ENCODE data around the gene COX6A2.
"Not testable (repeated sequence)": the region's sequence is repeated elsewhere in the genome, so short reads cannot be mapped to it uniquely, and the experiment has no call there.

COX6A2 gene

DNA sequence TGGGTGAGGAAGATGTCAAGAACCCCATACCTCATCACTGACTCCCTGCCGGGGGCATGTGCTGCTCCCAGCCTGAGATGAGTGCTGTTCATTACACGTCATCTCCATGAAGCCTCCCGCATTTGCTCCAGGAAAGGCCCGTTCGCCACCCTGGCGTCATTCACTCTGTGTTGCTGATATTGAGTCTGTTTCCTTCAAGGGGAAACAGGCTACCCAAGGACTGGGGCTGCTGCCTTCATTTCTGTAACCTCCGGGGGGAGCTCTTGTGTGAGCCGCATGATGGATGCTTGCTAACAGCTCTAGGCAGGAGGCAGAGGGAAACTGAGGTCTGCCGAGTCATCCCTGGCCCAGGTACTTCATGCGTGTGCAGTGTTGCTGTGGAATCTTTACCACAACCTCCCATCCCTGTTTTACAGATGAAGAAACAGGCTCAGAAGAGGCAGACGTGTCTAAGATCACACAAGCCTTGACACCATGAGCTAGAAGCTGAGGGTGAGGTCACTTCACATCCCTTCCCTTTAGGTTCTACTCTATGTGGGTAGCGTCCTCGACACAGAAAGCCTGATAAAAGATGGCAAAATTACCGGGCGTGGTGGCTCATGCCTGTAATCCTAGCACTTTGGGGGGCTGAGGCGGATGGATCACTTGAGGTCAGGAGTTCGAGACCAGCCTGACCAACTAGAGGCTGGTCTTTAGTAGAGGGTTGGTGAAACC, 27.6 kb upstream of the COX6A2 start:
- TF ChIP-seq, protein P1, sequence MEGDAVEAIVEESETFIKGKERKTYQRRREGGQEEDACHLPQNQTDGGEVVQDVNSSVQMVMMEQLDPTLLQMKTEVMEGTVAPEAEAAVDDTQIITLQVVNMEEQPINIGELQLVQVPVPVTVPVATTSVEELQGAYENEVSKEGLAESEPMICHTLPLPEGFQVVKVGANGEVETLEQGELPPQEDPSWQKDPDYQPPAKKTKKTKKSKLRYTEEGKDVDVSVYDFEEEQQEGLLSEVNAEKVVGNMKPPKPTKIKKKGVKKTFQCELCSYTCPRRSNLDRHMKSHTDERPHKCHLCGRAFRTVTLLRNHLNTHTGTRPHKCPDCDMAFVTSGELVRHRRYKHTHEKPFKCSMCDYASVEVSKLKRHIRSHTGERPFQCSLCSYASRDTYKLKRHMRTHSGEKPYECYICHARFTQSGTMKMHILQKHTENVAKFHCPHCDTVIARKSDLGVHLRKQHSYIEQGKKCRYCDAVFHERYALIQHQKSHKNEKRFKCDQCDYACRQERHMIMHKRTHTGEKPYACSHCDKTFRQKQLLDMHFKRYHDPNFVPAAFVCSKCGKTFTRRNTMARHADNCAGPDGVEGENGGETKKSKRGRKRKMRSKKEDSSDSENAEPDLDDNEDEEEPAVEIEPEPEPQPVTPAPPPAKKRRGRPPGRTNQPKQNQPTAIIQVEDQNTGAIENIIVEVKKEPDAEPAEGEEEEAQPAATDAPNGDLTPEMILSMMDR (IDR thresholded peaks at IDR 0.05; ENCODE audit: insufficient read depth, low read depth, low read length, missing control alignments): peak; percentile 43
- no peak overlapping the region for H3K4me3 ChIP-seq (ENCODE audit: low read length)
- peak; percentile 32 for DNase-seq (ENCODE audit: low read depth)

DNA sequence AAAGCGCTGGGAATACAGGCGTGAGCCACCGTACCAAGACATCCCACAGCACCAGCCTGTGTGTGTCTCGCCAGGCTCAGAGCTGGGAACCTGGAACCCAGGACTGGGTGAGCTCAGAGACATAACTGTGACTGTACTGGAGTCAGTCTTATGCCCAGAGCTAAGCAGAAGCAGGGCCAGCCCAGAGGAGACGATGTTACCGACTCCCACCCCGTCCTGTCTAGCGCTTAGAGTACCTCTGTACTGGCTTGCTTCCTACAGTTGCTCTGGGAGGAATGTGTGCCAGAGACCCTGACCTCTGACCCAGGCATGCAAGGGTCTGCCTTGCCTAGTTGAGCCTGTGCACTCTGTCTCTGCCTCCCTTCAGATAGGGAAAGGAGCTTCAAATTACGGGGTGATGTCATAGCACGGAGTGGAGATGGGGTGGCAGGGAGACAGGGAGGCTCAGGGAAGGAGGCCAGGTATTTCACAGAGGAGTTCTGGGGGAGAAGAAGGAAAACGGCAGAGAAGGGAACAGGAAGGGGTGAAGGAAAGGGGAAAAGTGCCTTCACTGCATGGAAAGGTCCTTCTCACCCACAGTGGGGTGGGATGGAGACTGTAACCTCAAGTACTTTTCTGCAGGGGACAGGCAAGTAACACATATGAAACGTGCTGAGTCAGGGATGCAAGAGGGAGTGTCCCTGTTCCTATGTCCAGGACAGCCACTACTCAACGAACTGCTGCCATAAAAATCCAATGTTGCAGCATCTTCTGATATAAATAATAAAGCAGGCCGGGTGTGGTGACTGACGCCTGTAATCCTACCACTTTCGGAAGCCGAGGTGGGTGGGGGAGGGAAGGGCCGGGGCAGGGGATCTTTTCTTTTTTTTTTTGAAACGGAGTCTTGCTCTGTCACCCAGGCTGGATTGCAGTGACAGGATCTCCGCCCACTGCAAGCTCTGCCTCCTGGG, 25.4 kb upstream of the COX6A2 start:
- H3K4me3 ChIP-seq (ENCODE audit: low read length): peak overlapping the region; percentile 7
- TF ChIP-seq, protein P1 (IDR thresholded peaks at IDR 0.05; ENCODE audit: insufficient read depth, low read depth, low read length, missing control alignments): no peak
- peak; percentile 93 for DNase-seq (ENCODE audit: low read depth)

DNA sequence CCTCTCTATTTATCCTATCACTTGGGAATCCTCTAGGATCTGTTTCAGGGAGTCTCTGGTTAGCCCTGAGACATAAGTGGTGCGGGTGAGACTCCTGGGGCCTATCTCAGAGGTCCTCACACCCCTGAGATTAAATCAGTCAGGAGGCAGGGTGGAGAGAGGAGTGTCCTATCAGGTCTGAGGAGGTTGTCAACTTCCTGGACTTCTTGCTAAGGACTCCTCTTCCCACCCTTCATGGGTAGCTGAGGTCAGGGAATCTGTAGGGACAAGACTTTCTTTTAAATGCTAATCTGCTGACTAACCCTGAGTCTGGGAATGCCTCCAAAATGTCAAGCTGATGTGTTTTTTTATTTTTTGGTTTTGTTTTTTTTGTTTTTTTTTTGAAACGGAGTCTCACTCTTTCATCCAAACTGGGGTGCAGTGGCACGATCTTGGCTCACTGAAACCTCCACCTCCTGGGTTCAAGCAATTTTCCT, 24.5 kb upstream of the COX6A2 start:
- DNase-seq (ENCODE audit: low read depth): peak; percentile 90
- TF ChIP-seq, protein P1 (IDR thresholded peaks at IDR 0.05; ENCODE audit: insufficient read depth, low read depth, low read length, missing control alignments): no peak
- no peak overlapping the region for H3K4me3 ChIP-seq (ENCODE audit: low read length)

DNA sequence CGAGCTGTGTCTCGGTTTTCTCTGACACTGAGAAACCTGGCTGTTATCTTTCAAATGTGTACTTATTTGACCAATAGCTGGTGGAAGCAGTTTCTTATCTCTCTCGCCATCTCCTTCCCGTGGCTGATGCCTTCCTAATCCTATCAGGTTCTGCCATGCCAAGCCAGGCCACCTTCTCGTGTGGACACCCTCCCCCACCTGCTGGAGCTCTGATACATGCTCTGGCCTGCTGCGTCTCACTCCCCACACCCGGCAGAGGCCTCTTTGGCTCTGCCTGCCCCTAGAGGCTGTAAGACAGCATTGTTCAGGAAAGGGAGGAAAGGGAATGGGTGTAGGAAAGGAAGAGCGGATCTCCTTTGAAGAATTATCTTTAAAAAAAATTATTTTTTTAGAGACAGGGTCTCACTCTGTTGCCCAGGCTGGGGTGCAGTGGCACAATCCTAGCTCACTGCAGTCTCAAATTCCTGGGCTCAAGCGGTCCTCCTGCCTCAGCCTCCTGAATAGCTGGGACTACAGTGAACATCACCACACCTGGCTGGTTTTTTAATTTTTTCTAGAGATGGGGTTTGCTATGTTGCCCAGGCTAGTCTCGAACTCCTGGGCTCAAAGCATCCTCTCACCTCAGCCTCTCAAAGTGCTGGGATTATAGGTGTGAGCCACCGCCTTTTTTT, 23.7 kb upstream of the COX6A2 start:
- TF ChIP-seq, protein P1 (IDR thresholded peaks at IDR 0.05; ENCODE audit: insufficient read depth, low read depth, low read length, missing control alignments): peak; percentile 91
- DNase-seq (ENCODE audit: low read depth): peak; percentile 86
- no peak overlapping the region for H3K4me3 ChIP-seq (ENCODE audit: low read length)

DNA sequence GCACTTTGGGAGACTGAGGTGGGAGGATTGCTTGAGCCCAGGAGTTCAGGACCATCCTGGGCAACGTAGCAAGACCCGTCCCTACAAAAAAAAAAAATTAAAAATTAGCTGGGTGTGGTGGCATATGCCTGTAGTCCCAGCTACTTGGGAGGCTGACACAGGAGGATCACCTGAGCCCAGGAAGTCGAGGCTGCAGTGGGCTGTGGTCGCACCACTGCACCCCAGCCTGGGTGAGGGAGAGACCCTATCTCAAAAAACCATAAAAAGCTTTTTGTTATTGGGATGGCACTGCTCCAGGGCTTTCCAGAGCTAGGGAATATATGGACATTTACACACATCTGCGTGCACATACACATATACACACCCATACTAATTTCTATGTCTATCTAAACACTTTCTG, 23.0 kb upstream of the COX6A2 start:
- TF ChIP-seq, protein P1 (IDR thresholded peaks at IDR 0.05; ENCODE audit: insufficient read depth, low read depth, low read length, missing control alignments): no peak
- no peak for DNase-seq (ENCODE audit: low read depth)
- H3K4me3 ChIP-seq (ENCODE audit: low read length): no peak overlapping the region

DNA sequence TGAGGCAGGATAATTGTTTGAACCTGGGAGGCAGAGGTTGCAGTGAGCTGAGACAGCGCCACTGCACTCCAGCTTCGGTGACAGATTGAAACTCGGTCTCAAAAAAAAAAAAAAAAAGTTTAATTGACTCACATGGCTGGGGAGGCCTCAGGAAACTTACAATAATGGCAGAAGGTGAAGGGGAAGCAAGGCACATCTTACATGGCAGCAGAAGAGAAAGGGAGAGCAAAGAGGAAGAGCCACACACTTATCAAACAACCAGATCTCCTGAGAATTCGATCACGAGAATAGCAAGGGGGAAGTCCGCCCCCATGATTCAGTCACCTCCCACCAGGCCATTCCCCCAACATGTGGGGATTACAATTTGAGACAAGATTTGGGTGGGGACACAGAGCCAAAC, 17.8 kb upstream of the COX6A2 start:
- DNase-seq (ENCODE audit: low read depth); H3K4me3 ChIP-seq (ENCODE audit: low read length): not testable (repeated sequence)

DNA sequence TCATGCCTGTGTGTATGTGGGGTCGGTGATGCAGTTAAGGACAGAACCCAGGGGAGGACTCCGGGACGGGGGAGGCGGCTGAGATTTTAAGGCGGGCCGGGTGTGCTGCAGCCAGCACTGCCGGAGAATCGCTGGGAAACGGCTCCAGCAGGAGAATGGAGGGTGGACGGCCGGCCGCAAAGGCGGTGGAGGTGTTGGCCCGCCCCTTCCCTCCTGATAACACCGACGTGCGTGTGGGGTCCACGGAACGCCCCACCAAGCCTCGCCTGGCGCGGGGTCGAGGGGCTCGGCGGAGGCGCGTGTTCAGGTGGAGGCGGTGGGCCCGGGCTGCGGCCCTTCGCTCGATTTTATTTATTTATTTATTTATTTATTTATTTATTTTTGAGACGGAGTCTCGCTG, 13.8 kb upstream of the COX6A2 start:
- peak overlapping the region; percentile 62 for H3K4me3 ChIP-seq (ENCODE audit: low read length)
- no peak for DNase-seq (ENCODE audit: low read depth)
- TF ChIP-seq, protein P1 (IDR thresholded peaks at IDR 0.05; ENCODE audit: insufficient read depth, low read depth, low read length, missing control alignments): no peak

All from epithelial cell of esophagus (primary cell).